ENCODE data around the gene SMAD6.
"Not testable (repeated sequence)": the region's sequence is repeated elsewhere in the genome, so short reads cannot be mapped to it uniquely, and the experiment has no call there.

SMAD6 gene

GRCh38 chr15:66677336-66677735 is 24.7 kb upstream of the SMAD6 start:
- no peak for DNase-seq

GRCh38 chr15:66679061-66679656 is 22.9 kb upstream of the SMAD6 start:
- no peak for DNase-seq

- DNase-seq, result no peak
Observed at GRCh38 chr15:66679657-66680108, 22.4 kb upstream of the SMAD6 start.

GRCh38 chr15:66680502-66680901 is 21.5 kb upstream of the SMAD6 start:
- no peak for DNase-seq

- no peak for DNase-seq
Observed at GRCh38 chr15:66681395-66681794, 20.6 kb upstream of the SMAD6 start.

- no peak for DNase-seq
Observed at GRCh38 chr15:66682246-66682645, 19.8 kb upstream of the SMAD6 start.

- no peak for DNase-seq
Observed at GRCh38 chr15:66682865-66683264, 19.2 kb upstream of the SMAD6 start.

GRCh38 chr15:66684136-66684681 is 17.8 kb upstream of the SMAD6 start:
- no peak for DNase-seq

- no peak for DNase-seq
Observed at GRCh38 chr15:66685638-66686150, 16.3 kb upstream of the SMAD6 start.

- not testable (repeated sequence) for DNase-seq
Observed at GRCh38 chr15:66690912-66691311, 11.1 kb upstream of the SMAD6 start.

GRCh38 chr15:66691727-66692126 is 10.3 kb upstream of the SMAD6 start:
- no peak for DNase-seq

- DNase-seq, result no peak
Observed at GRCh38 chr15:66692391-66692790, 9.6 kb upstream of the SMAD6 start.

GRCh38 chr15:66692808-66693596 is 9.0 kb upstream of the SMAD6 start:
- no peak for DNase-seq

GRCh38 chr15:66696770-66697169 is 5.3 kb upstream of the SMAD6 start:
- no peak for DNase-seq

GRCh38 chr15:66698318-66698961 is 3.6 kb upstream of the SMAD6 start:
- DNase-seq, result peak in 1 of 2 experiments; percentile 77

- DNase-seq, result no peak
Observed at GRCh38 chr15:66698971-66699370, 3.1 kb upstream of the SMAD6 start.

GRCh38 chr15:66700412-66700801 is 1.6 kb upstream of the SMAD6 start:
- DNase-seq, result no peak

- peak; percentile 76 to 89 for DNase-seq
Observed at GRCh38 chr15:66700802-66701421, 1.1 kb upstream of the SMAD6 start.

GRCh38 chr15:66701422-66702034 is 508 bp upstream of the SMAD6 start:
- DNase-seq, result peak in 1 of 2 experiments; percentile 65

GRCh38 chr15:66702787-66703539 is 927 bp downstream of the SMAD6 start:
- DNase-seq, result no peak

GRCh38 chr15:66703540-66703941 is 1.5 kb downstream of the SMAD6 start:
- DNase-seq, result no peak

Measured in SW 1271 (cell line).